Natural killer cell treated with Interleukin-12 subunit alpha and Interleukin-12 subunit beta and Interleukin-15 and Interleukin-18, amount 100 ng/mL, for 72 hours (primary cell): ENCODE data around the gene VPS52. TPM values are rescaled to one million over a fixed set of nuclear protein-coding genes. Genes with fewer than 3 reads are reported as not detected.

Experiments used
- ATAC-seq, 2 donors: fragments of 150-1000 bp; cut with Tn5 transposase in 1 of 2; sonication (Bioruptor Pico), chemical (Tn5 transposase) in 1 of 2; 2 replicates each; pipeline ENCODE4 v1.10.0; 2021
- DNase-seq: peaks from one replicate; pipeline ENCODE4 v3.0.0; 2022; ENCODE audit warnings: low spot score
- H3K27ac Mint-ChIP-seq, 2 donors: 1 replicate in 1 of 2; 2 replicates in 1 of 2; pipeline ENCODE4 v1.8.0; 2022; ENCODE audit warnings: mixed read lengths in 2 of 2, mild to moderate bottlenecking in 1 of 2, moderate library complexity in 1 of 2
- H3K27me3 Mint-ChIP-seq, 2 donors: 1 replicate in 1 of 2; 2 replicates in 1 of 2; pipeline ENCODE4 v1.8.0; 2022; ENCODE audit warnings: mixed read lengths in 2 of 2
- H3K36me3 Mint-ChIP-seq: one replicate; pipeline ENCODE4 v1.8.0; 2022; ENCODE audit warnings: mixed read lengths
- H3K4me1 Mint-ChIP-seq, 2 donors: 1 replicate in 1 of 2; 2 replicates in 1 of 2; pipeline ENCODE4 v1.8.0; 2022; ENCODE audit warnings: low read depth in 2 of 2, mixed read lengths in 2 of 2, mild to moderate bottlenecking in 1 of 2
- H3K4me3 Mint-ChIP-seq: one replicate; pipeline ENCODE4 v1.8.0; 2022; ENCODE audit warnings: mixed read lengths
- H3K9me3 Mint-ChIP-seq: 2 replicates; pipeline ENCODE4 v1.8.0; 2022; ENCODE audit warnings: mixed read lengths
- total RNA-seq, 2 donors: library from RNA; stranded (reverse); gene quantifications; one replicate each; pipeline ENCODE4 v1.2.3, GENCODE V29; 2022

VPS52 gene
- total RNA-seq, 2 donors from 2014 or later: 48.6 to 76.5 TPM

GRCh38 chr6:33211136-33211535 is 60.5 kb downstream of the VPS52 start:
- DNase-seq: no peak
- Mint-ChIP-seq H3K36me3 (peaks cover 10% of the 10 kb centered on the region), H3K4me3 (no peak overlapping the region), H3K4me1 (peaks cover 37 to 40% of the 10 kb centered on the region in 2 donors), H3K27ac (no peak overlapping the region), H3K9me3 (no peaks in the 10 kb centered on the region), H3K27me3 (peaks cover 23 to 26% of the 10 kb centered on the region in 2 donors)
- no peak for ATAC-seq

GRCh38 chr6:33209856-33210255 is 61.8 kb downstream of the VPS52 start:
- Mint-ChIP-seq H3K36me3 (peaks cover 10% of the 10 kb centered on the region), H3K9me3 (no peaks in the 10 kb centered on the region), H3K27ac (peak overlapping the region; percentile 87), H3K4me3 (peak overlapping the region; percentile 89), H3K4me1 (peaks cover 49 to 52% of the 10 kb centered on the region in 2 donors), H3K27me3 (peaks cover 20 to 26% of the 10 kb centered on the region in 2 donors)
- DNase-seq (no peak), ATAC-seq (no peak)

GRCh38 chr6:33208091-33208967 is 63.3 kb downstream of the VPS52 start, which contains the start of gene RING1:
RING1 (plus strand) TSS chr6:33208500; CDS start chr6:33208823, 323 bp downstream.
- Mint-ChIP-seq H3K4me1 (peaks cover 53 to 56% of the 10 kb centered on the region in 2 donors), H3K4me3 (peak within 1 kb of the TSS; percentile 89), H3K9me3 (no peaks in the 10 kb centered on the region), H3K27ac (peak within 1 kb of the TSS; percentile 87), H3K36me3 (peaks cover 12% of the 10 kb centered on the region), H3K27me3 (peaks cover 9 to 13% of the 10 kb centered on the region in 2 donors)
- DNase-seq (peak; percentile 90), ATAC-seq (peak; percentile 75 to 83)

- H3K36me3 Mint-ChIP-seq: peaks cover 19% of the 10 kb centered on the region
- DNase-seq (no peak), ATAC-seq (no peak)
- no peaks in the 10 kb centered on the region for H3K9me3 Mint-ChIP-seq
- peak overlapping the region; percentile 87 for H3K27ac Mint-ChIP-seq
- H3K4me3 Mint-ChIP-seq: peak overlapping the region; percentile 89
- H3K4me1 Mint-ChIP-seq: peaks cover 54 to 56% of the 10 kb centered on the region in 2 donors
- H3K27me3 Mint-ChIP-seq: peaks cover 4 to 6% of the 10 kb centered on the region in 2 donors
Measured at GRCh38 chr6:33207552-33208090, 64.1 kb downstream of the VPS52 start.

GRCh38 chr6:33206864-33207551 is 64.7 kb downstream of the VPS52 start:
- Mint-ChIP-seq H3K27ac (peak overlapping the region in 1 of 2 donors; percentile 87), H3K27me3 (peaks cover 0 to 3% of the 10 kb centered on the region in 2 donors), H3K36me3 (peaks cover 19% of the 10 kb centered on the region), H3K9me3 (no peaks in the 10 kb centered on the region), H3K4me1 (peaks cover 56 to 57% of the 10 kb centered on the region in 2 donors), H3K4me3 (peak overlapping the region; percentile 89)
- ATAC-seq (no peak), DNase-seq (no peak)

- Mint-ChIP-seq H3K27me3 (peaks cover 0 to 3% of the 10 kb centered on the region in 2 donors), H3K4me3 (peak overlapping the region; percentile 100), H3K36me3 (peaks cover 20% of the 10 kb centered on the region), H3K4me1 (peaks cover 60 to 62% of the 10 kb centered on the region in 2 donors), H3K27ac (peak overlapping the region; percentile 88 to 98), H3K9me3 (no peaks in the 10 kb centered on the region)
- ATAC-seq (no peak), DNase-seq (no peak)
Measured at GRCh38 chr6:33206027-33206863, 65.4 kb downstream of the VPS52 start.

- peaks cover 25% of the 10 kb centered on the region for H3K36me3 Mint-ChIP-seq
- peaks cover 65 to 69% of the 10 kb centered on the region in 2 donors for H3K4me1 Mint-ChIP-seq
- ATAC-seq (no peak), DNase-seq (no peak)
- peak overlapping the region; percentile 88 to 98 for H3K27ac Mint-ChIP-seq
- H3K9me3 Mint-ChIP-seq: no peaks in the 10 kb centered on the region
- H3K4me3 Mint-ChIP-seq: peak overlapping the region; percentile 100
- peaks cover 0 to 3% of the 10 kb centered on the region in 2 donors for H3K27me3 Mint-ChIP-seq
Measured at GRCh38 chr6:33205191-33206026, 66.3 kb downstream of the VPS52 start.

GRCh38 chr6:33204415-33205190 is 67.1 kb downstream of the VPS52 start, which contains the start of gene HSD17B8:
HSD17B8 (plus strand) TSS chr6:33204655; CDS start chr6:33204669, 14 bp downstream.
- H3K4me3 Mint-ChIP-seq: peak within 1 kb of the TSS; percentile 100
- H3K27me3 Mint-ChIP-seq: peaks cover 0 to 3% of the 10 kb centered on the region in 2 donors
- H3K27ac Mint-ChIP-seq: peak within 1 kb of the TSS; percentile 98 to 100
- H3K4me1 Mint-ChIP-seq: peaks cover 63 to 65% of the 10 kb centered on the region in 2 donors
- peak; percentile 77 to 81 for ATAC-seq
- peaks cover 25% of the 10 kb centered on the region for H3K36me3 Mint-ChIP-seq
- no peaks in the 10 kb centered on the region for H3K9me3 Mint-ChIP-seq
- DNase-seq: peak; percentile 93

GRCh38 chr6:33204165-33204414 is 67.6 kb downstream of the VPS52 start:
- Mint-ChIP-seq H3K9me3 (no peaks in the 10 kb centered on the region), H3K27ac (peak overlapping the region; percentile 98 to 100), H3K4me3 (peak overlapping the region; percentile 100), H3K27me3 (peaks cover 0 to 3% of the 10 kb centered on the region in 2 donors), H3K4me1 (peaks cover 60 to 64% of the 10 kb centered on the region in 2 donors), H3K36me3 (peaks cover 25% of the 10 kb centered on the region)
- ATAC-seq (no peak), DNase-seq (no peak)

- Mint-ChIP-seq H3K27ac (peak overlapping the region; percentile 98 to 100), H3K4me1 (peaks cover 60 to 65% of the 10 kb centered on the region in 2 donors), H3K27me3 (peaks cover 0 to 3% of the 10 kb centered on the region in 2 donors), H3K36me3 (peaks cover 25% of the 10 kb centered on the region), H3K9me3 (no peaks in the 10 kb centered on the region), H3K4me3 (peak overlapping the region; percentile 100)
- DNase-seq (no peak), ATAC-seq (no peak)
Measured at GRCh38 chr6:33203443-33204164, 68.1 kb downstream of the VPS52 start.

GRCh38 chr6:33202799-33203198 is 68.9 kb downstream of the VPS52 start:
- DNase-seq: no peak
- peaks cover 25% of the 10 kb centered on the region for H3K36me3 Mint-ChIP-seq
- H3K4me1 Mint-ChIP-seq: peaks cover 67 to 72% of the 10 kb centered on the region in 2 donors
- no peak for ATAC-seq
- H3K27me3 Mint-ChIP-seq: peaks cover 0 to 3% of the 10 kb centered on the region in 2 donors
- H3K27ac Mint-ChIP-seq: peak overlapping the region; percentile 98 to 100
- peak overlapping the region; percentile 100 for H3K4me3 Mint-ChIP-seq
- H3K9me3 Mint-ChIP-seq: no peaks in the 10 kb centered on the region
